HEK293 (cell line): ENCODE data around the gene ZNF221.

Experiments used
- ELK4 ChIP-seq: IDR thresholded peaks from 2 replicates; pipeline ENCODE4 v1.6.1; 2011; ENCODE audit warnings: mild to moderate bottlenecking, low read depth, low read length, borderline replicate concordance
- FEZF1 ChIP-seq: fragments of 450-650 bp; formaldehyde crosslinking; IDR thresholded peaks from 2 replicates; pipeline ENCODE4 v1.5.1; 2016; ENCODE audit warnings: missing biosample characterization, missing genetic modification characterization
- GLIS2 ChIP-seq: fragments of 450-650 bp; formaldehyde crosslinking; IDR thresholded peaks from 2 replicates; pipeline ENCODE4 v1.5.1; 2016; ENCODE audit warnings: missing biosample characterization, missing genetic modification characterization
- INSM2 ChIP-seq: fragments of 450-650 bp; formaldehyde crosslinking; IDR thresholded peaks from 2 replicates; pipeline ENCODE4 v1.5.1; 2016; ENCODE audit warnings: missing biosample characterization, missing genetic modification characterization
- MYNN ChIP-seq: fragments of 450-650 bp; formaldehyde crosslinking; IDR thresholded peaks from 2 replicates; pipeline ENCODE4 v1.5.1; 2016; ENCODE audit warnings: missing biosample characterization, missing genetic modification characterization, borderline replicate concordance
- PRDM6 ChIP-seq: fragments of 450-650 bp; formaldehyde crosslinking; IDR thresholded peaks from 2 replicates; pipeline ENCODE4 v1.5.1; 2017; ENCODE audit warnings: missing biosample characterization, missing genetic modification characterization
- REST ChIP-seq: fragments of 450-650 bp; formaldehyde crosslinking; IDR thresholded peaks from 2 replicates; pipeline ENCODE4 v1.5.1; 2016; ENCODE audit warnings: missing biosample characterization, missing genetic modification characterization
- ZBTB17 ChIP-seq: fragments of 450-650 bp; formaldehyde crosslinking; IDR thresholded peaks from 2 replicates; pipeline ENCODE4 v1.5.1; 2016; ENCODE audit warnings: missing biosample characterization, missing genetic modification characterization
- ZBTB20 ChIP-seq: fragments of 450-650 bp; formaldehyde crosslinking; IDR thresholded peaks from 2 replicates; pipeline ENCODE4 v1.5.1; 2016; ENCODE audit warnings: missing biosample characterization, missing genetic modification characterization
- ZBTB21 ChIP-seq: fragments of 450-650 bp; formaldehyde crosslinking; IDR thresholded peaks from 2 replicates; pipeline ENCODE4 v1.5.1; 2017; ENCODE audit warnings: missing biosample characterization, missing genetic modification characterization
- ZBTB44 ChIP-seq: fragments of 450-650 bp; IDR thresholded peaks from 2 replicates; pipeline ENCODE4 v1.5.1; 2018; ENCODE audit warnings: missing biosample characterization, mild to moderate bottlenecking, missing genetic modification characterization
- ZBTB8A ChIP-seq: fragments of 450-650 bp; formaldehyde crosslinking; IDR thresholded peaks from 2 replicates; pipeline ENCODE4 v1.5.1; 2016; ENCODE audit warnings: missing biosample characterization, missing genetic modification characterization
- ZFP37 ChIP-seq: fragments of 450-650 bp; formaldehyde crosslinking; IDR thresholded peaks from 2 replicates; pipeline ENCODE4 v1.5.1; 2016; ENCODE audit warnings: missing biosample characterization, missing genetic modification characterization
- ZNF19 ChIP-seq: fragments of 450-650 bp; formaldehyde crosslinking; IDR thresholded peaks from 2 replicates; pipeline ENCODE4; 2016; ENCODE audit warnings: missing biosample characterization, missing genetic modification characterization, low read depth
- ZNF214 ChIP-seq: fragments of 450-650 bp; formaldehyde crosslinking; IDR thresholded peaks from 2 replicates; pipeline ENCODE4 v1.5.1; 2017; ENCODE audit warnings: missing biosample characterization, mild to moderate bottlenecking, missing genetic modification characterization, borderline replicate concordance
- ZNF248 ChIP-seq: fragments of 450-650 bp; formaldehyde crosslinking; IDR thresholded peaks from 2 replicates; pipeline ENCODE4 v1.5.1; 2017; ENCODE audit warnings: missing biosample characterization, missing genetic modification characterization
- ZNF37A ChIP-seq: fragments of 450-650 bp; IDR thresholded peaks from 2 replicates; pipeline ENCODE4 v1.5.1; 2018; ENCODE audit warnings: missing biosample characterization, missing genetic modification characterization
- ZNF394 ChIP-seq: fragments of 450-650 bp; formaldehyde crosslinking; IDR thresholded peaks from 2 replicates; pipeline ENCODE4 v1.5.1; 2016; ENCODE audit warnings: missing biosample characterization, missing genetic modification characterization, mild to moderate bottlenecking, moderate library complexity, borderline replicate concordance
- ZNF473 ChIP-seq: fragments of 450-650 bp; formaldehyde crosslinking; IDR thresholded peaks from 2 replicates; pipeline ENCODE4 v1.5.1; 2017; ENCODE audit warnings: missing biosample characterization, missing genetic modification characterization
- ZNF48 ChIP-seq: fragments of 450-650 bp; formaldehyde crosslinking; IDR thresholded peaks from 2 replicates; pipeline ENCODE4 v1.5.1; 2016; ENCODE audit warnings: missing biosample characterization, missing genetic modification characterization
- ZNF561 ChIP-seq: fragments of 450-650 bp; IDR thresholded peaks from 2 replicates; pipeline ENCODE4 v1.5.1; 2018; ENCODE audit warnings: missing biosample characterization, missing genetic modification characterization, borderline replicate concordance
- ZNF580 ChIP-seq: fragments of 450-650 bp; formaldehyde crosslinking; IDR thresholded peaks from 2 replicates; pipeline ENCODE4 v1.5.1; 2016; ENCODE audit warnings: missing biosample characterization, missing genetic modification characterization
- ZNF623 ChIP-seq: fragments of 450-650 bp; formaldehyde crosslinking; IDR thresholded peaks from 2 replicates; pipeline ENCODE4 v1.5.1; 2016; ENCODE audit warnings: missing biosample characterization, missing genetic modification characterization
- ZNF654 ChIP-seq: fragments of 450-650 bp; formaldehyde crosslinking; IDR thresholded peaks from 2 replicates; pipeline ENCODE4 v1.5.1; 2016; ENCODE audit warnings: low read depth, missing biosample characterization, missing genetic modification characterization
- ZNF660 ChIP-seq: fragments of 450-650 bp; IDR thresholded peaks from 2 replicates; pipeline ENCODE4 v1.5.1; 2018; ENCODE audit warnings: missing biosample characterization, mild to moderate bottlenecking, missing genetic modification characterization
- ZNF677 ChIP-seq: fragments of 450-650 bp; IDR thresholded peaks from 2 replicates; pipeline ENCODE4 v1.5.0; 2018; ENCODE audit warnings: missing biosample characterization, mild to moderate bottlenecking, missing genetic modification characterization, moderate library complexity
- ZSCAN30 ChIP-seq: fragments of 450-650 bp; IDR thresholded peaks from 2 replicates; pipeline ENCODE4 v1.5.1; 2018; ENCODE audit warnings: missing biosample characterization, mild to moderate bottlenecking, missing genetic modification characterization, moderate library complexity

The ZNF221 gene

GRCh38 chr19:43950834-43951645 is at the start of gene ZNF221 (continued):
- TF ChIP-seq MYNN (tag by site-specific recombination), result no peak
- TF ChIP-seq ZBTB20 (tag by site-specific recombination), result peak; percentile 95
- peak; percentile 95 for TF ChIP-seq ZBTB17 (tag by site-specific recombination)
- peak; percentile 92; the same call in 1 of the 2 replicates for TF ChIP-seq ZFP37 (tag by site-specific recombination)
- peak; percentile 87 for TF ChIP-seq ZNF394 (tag by site-specific recombination)
- TF ChIP-seq FEZF1 (tag by site-specific recombination), result 0 out of 2 replicates have a peak, but pooled peaks have one; percentile 24
- no peak for TF ChIP-seq ZNF677 (tag by site-specific recombination)
- peak; percentile 84 for TF ChIP-seq ZBTB21 (tag by site-specific recombination)
- TF ChIP-seq ZNF19 (tag by site-specific recombination), result peak; percentile 41; the same call in 1 of the 2 replicates
- TF ChIP-seq ZNF473 (tag by site-specific recombination), result no peak
- TF ChIP-seq ZNF248, result no peak
- TF ChIP-seq ZNF561, result peak; percentile 93
- TF ChIP-seq ZNF654, result peak; percentile 74
- TF ChIP-seq REST (tag by site-specific recombination), result peak; percentile 30; the same call in 1 of the 2 replicates
- TF ChIP-seq ZSCAN30 (tag by site-specific recombination), result peak; percentile 97
- peak; percentile 25; the same call in 1 of the 2 replicates for TF ChIP-seq ZNF214 (tag by site-specific recombination)
- no peak; the same call in none of the 2 replicates for TF ChIP-seq ZNF623 (tag by site-specific recombination)
- TF ChIP-seq ZNF48 (tag by site-specific recombination), result no peak
- no peak for TF ChIP-seq ELK4
- peak; percentile 72 for TF ChIP-seq INSM2
- TF ChIP-seq ZNF660, result peak; percentile 97
- peak; percentile 93; the same call in 1 of the 2 replicates for TF ChIP-seq ZBTB44 (tag by site-specific recombination)
- TF ChIP-seq ZNF37A, result 0 out of 2 replicates have a peak, but pooled peaks have one; percentile 13
- peak; percentile 94 for TF ChIP-seq GLIS2 (tag by site-specific recombination)
- TF ChIP-seq PRDM6 (tag by site-specific recombination), result no peak
- peak; percentile 91 for TF ChIP-seq ZBTB8A (tag by site-specific recombination)
- TF ChIP-seq ZNF580 (tag by site-specific recombination), result peak; percentile 100
